ENCODE measurements around the gene ZNF44. TPM values are rescaled to one million over a fixed set of nuclear protein-coding genes. Genes with fewer than 3 reads are reported as not detected.

Gene ZNF44
- total RNA-seq, 1 experiment from 2014 or later: 4.8 TPM

GRCh38 chr19:12284631-12285030, 10.1 kb downstream of the ZNF44 start:
- no peak for DNase-seq (ENCODE audit: low spot score)
- no peak overlapping the region for H3K27ac Mint-ChIP-seq
- no peaks in the 10 kb centered on the region for H3K27me3 Mint-ChIP-seq (ENCODE audit: low read depth)
- H3K4me3 Mint-ChIP-seq: no peak overlapping the region
- H3K9me3 Mint-ChIP-seq: peaks cover 13% of the 10 kb centered on the region
- POLR2A ChIA-PET: no interaction called here
- peaks cover 9% of the 10 kb centered on the region for H3K36me3 Mint-ChIP-seq
- ATAC-seq: no peak
- CTCF ChIA-PET: interaction anchor here (1.2 kb wide), 1 partner anchor 194 kb away, joined by 3 read pairs; no protein-coding TSS in a partner anchor
- H3K4me1 Mint-ChIP-seq: 0 out of 2 replicates have a peak, but pooled peaks cover 2% of the 10 kb centered on the region
- TF ChIP-seq MYBL2 (CRISPR knock-in tag; IDR thresholded peaks at IDR 0.05) (no peak), TEAD1 (CRISPR knock-in tag; IDR thresholded peaks at IDR 0.05) (no peak), CDX4 (CRISPR knock-in tag; IDR thresholded peaks at IDR 0.05; ENCODE audit: borderline replicate concordance) (no peak), PREB (CRISPR knock-in tag; IDR thresholded peaks at IDR 0.05; ENCODE audit: borderline replicate concordance) (no peak), ATF2 (CRISPR knock-in tag; IDR thresholded peaks at IDR 0.05; ENCODE audit: borderline replicate concordance, low read depth) (no peak), ATF6 (CRISPR knock-in tag; IDR thresholded peaks at IDR 0.05) (no peak), FOXP1 (CRISPR knock-in tag; IDR thresholded peaks at IDR 0.05; ENCODE audit: borderline replicate concordance) (no peak), ZNF423 (CRISPR knock-in tag; IDR thresholded peaks at IDR 0.05) (no peak), OVOL2 (CRISPR knock-in tag; IDR thresholded peaks at IDR 0.05; ENCODE audit: borderline replicate concordance) (no peak), ZNF121 (CRISPR knock-in tag; IDR thresholded peaks at IDR 0.05) (no peak), USF2 (CRISPR knock-in tag; IDR thresholded peaks at IDR 0.05) (no peak), AFF4 (CRISPR knock-in tag; IDR thresholded peaks at IDR 0.05; ENCODE audit: borderline replicate concordance) (no peak), GRHL2 (CRISPR knock-in tag; IDR thresholded peaks at IDR 0.05; ENCODE audit: insufficient replicate concordance, severe bottlenecking) (no peak), ZNF232 (CRISPR knock-in tag; IDR thresholded peaks at IDR 0.05) (no peak), SMAD3 (CRISPR knock-in tag; IDR thresholded peaks at IDR 0.05; ENCODE audit: borderline replicate concordance) (no peak), IRF2 (CRISPR knock-in tag; IDR thresholded peaks at IDR 0.05; ENCODE audit: borderline replicate concordance, low read depth) (no peak), ZNF671 (CRISPR knock-in tag; IDR thresholded peaks at IDR 0.05) (no peak), KAT7 (CRISPR knock-in tag; IDR thresholded peaks at IDR 0.05; ENCODE audit: borderline replicate concordance) (no peak), IRF1 (CRISPR knock-in tag; IDR thresholded peaks at IDR 0.05) (no peak)
